SU-DHL-6 (cell line): Measurements from ENCODE around the gene TSPYL2.
A peak's percentile ranks its signal among the peaks of the same experiment; 100 is the strongest.

Source experiments
- H2AFZ ChIP-seq: fragments of 200-600 bp; sonication (generic); 2 replicates; pipeline ENCODE4 v1.6.1; 2014; ENCODE audit warnings: low read depth, mild to moderate bottlenecking, moderate library complexity, mixed read lengths, antibody characterized with exemption, low read length; ENCODE audit not compliant: severe bottlenecking
- H3F3A ChIP-seq: fragments of 200-600 bp; shearing (Covaris generic); 2 replicates; pipeline ENCODE4 v1.6.0; 2016; ENCODE audit warnings: antibody characterized with exemption, mild to moderate bottlenecking; ENCODE audit not compliant: insufficient read depth
- H3K27ac ChIP-seq: fragments of 200-600 bp; sonication (generic); 2 replicates; pipeline ENCODE4 v1.5.1; 2016; ENCODE audit warnings: low read depth, mild to moderate bottlenecking, low read length, moderate library complexity, mixed read lengths
- H3K27me3 ChIP-seq: fragments of 200-600 bp; sonication (generic), shearing (Covaris generic); 2 replicates; pipeline ENCODE4 v1.6.0; 2014; ENCODE audit warnings: mild to moderate bottlenecking, low read length
- H3K36me3 ChIP-seq: fragments of 200-600 bp; sonication (generic); 2 replicates; pipeline ENCODE4 v1.6.1; 2014; ENCODE audit warnings: mild to moderate bottlenecking, low read length, mixed read lengths
- H3K4me2 ChIP-seq: fragments of 300-600, 200-600 bp; shearing (Covaris generic), sonication (generic); 2 replicates; pipeline ENCODE4 v1.6.0; 2014; ENCODE audit warnings: low read length, low read depth, mild to moderate bottlenecking; ENCODE audit not compliant: poor library complexity, severe bottlenecking
- H3K4me3 ChIP-seq: fragments of 200-600 bp; sonication (generic); 2 replicates; pipeline ENCODE4 v1.5.1; 2014; ENCODE audit warnings: antibody characterized with exemption, low read length, mild to moderate bottlenecking, mixed read lengths; ENCODE audit not compliant: insufficient read depth, poor library complexity, severe bottlenecking
- H3K79me2 ChIP-seq: fragments of 200-600 bp; sonication (generic); 2 replicates; pipeline ENCODE4 v1.6.1; 2014; ENCODE audit warnings: mild to moderate bottlenecking, low read length, moderate library complexity; ENCODE audit not compliant: insufficient read depth
- H3K9ac ChIP-seq: fragments of 200-600 bp; sonication (generic); 2 replicates; pipeline ENCODE4 v1.7.0; 2014; ENCODE audit warnings: mild to moderate bottlenecking, low read length
- H3K9me2 ChIP-seq: fragments of 200-600 bp; sonication (generic); replicated peaks from 2 replicates; pipeline ENCODE4 v1.6.1; 2014; ENCODE audit warnings: low read length; ENCODE audit not compliant: insufficient read depth
- H3K9me3 ChIP-seq: fragments of 200-600 bp; sonication (generic); 2 replicates; pipeline ENCODE4 v1.6.1; 2014; ENCODE audit warnings: low read length, mixed read lengths; ENCODE audit not compliant: insufficient read depth
- H4K20me1 ChIP-seq: fragments of 200-600 bp; sonication (generic); 2 replicates; pipeline ENCODE4 v1.6.1; 2014; ENCODE audit warnings: low read depth, mild to moderate bottlenecking, antibody characterized with exemption, low read length, moderate library complexity, mixed read lengths
- CTCF ChIP-seq: fragments of 200-600 bp; sonication (generic); IDR thresholded peaks from one replicate; pipeline ENCODE4 v1.5.1; 2017; ENCODE audit warnings: antibody characterized with exemption, mild to moderate bottlenecking, low read length, moderate library complexity; ENCODE audit not compliant: insufficient read depth, poor library complexity, severe bottlenecking
- EZH2phosphoT487 ChIP-seq: fragments of 200-600 bp; sonication (generic), shearing (Covaris generic); conservative IDR thresholded peaks from 2 replicates; pipeline ENCODE4 v1.6.1; 2018; ENCODE audit warnings: mild to moderate bottlenecking, antibody characterized with exemption, low read length, moderate library complexity, mixed read lengths

Gene TSPYL2

GRCh38 chrX:53095796-53096195 lies 13.6 kb downstream of the TSPYL2 start:
- no peak for TF ChIP-seq EZH2phosphoT487
- TF ChIP-seq CTCF, result no peak
- Histone ChIP-seq H3K9me3 (no peaks in the 10 kb centered on the region), H2AFZ (no peak overlapping the region), H4K20me1 (no peaks in the 10 kb centered on the region), H3F3A (peaks cover 10% of the 10 kb centered on the region), H3K9ac (no peak overlapping the region), H3K27me3 (no peaks in the 10 kb centered on the region), H3K79me2 (peaks cover 10% of the 10 kb centered on the region; the same call in 1 of the 2 replicates), H3K9me2 (no peaks in the 10 kb centered on the region), H3K4me2 (peak overlapping the region; percentile 88), H3K36me3 (no peaks in the 10 kb centered on the region), H3K4me3 (no peak overlapping the region), H3K27ac (no peak overlapping the region)

- H3K36me3 ChIP-seq, result no peaks in the 10 kb centered on the region
- H3F3A ChIP-seq, result no peaks in the 10 kb centered on the region
- H3K79me2 ChIP-seq, result 0 out of 2 replicates have a peak, but pooled peaks cover 3% of the 10 kb centered on the region
- H2AFZ ChIP-seq, result no peak overlapping the region
- no peaks in the 10 kb centered on the region for H4K20me1 ChIP-seq
- H3K9me2 ChIP-seq, result no peaks in the 10 kb centered on the region
- no peak overlapping the region for H3K4me2 ChIP-seq
- no peak overlapping the region for H3K27ac ChIP-seq
- no peak overlapping the region for H3K9ac ChIP-seq
- TF ChIP-seq CTCF (no peak), EZH2phosphoT487 (no peak)
- no peaks in the 10 kb centered on the region for H3K27me3 ChIP-seq
- H3K9me3 ChIP-seq, result no peaks in the 10 kb centered on the region
- H3K4me3 ChIP-seq, result no peak overlapping the region
These were observed 32.8 kb downstream of the TSPYL2 start for GRCh38 chrX:53114864-53115549.

- Histone ChIP-seq H4K20me1 (no peaks in the 10 kb centered on the region), H2AFZ (no peak overlapping the region), H3K9ac (no peak overlapping the region), H3K27ac (no peak overlapping the region), H3K4me2 (no peak overlapping the region), H3K79me2 (0 out of 2 replicates have a peak, but pooled peaks cover 3% of the 10 kb centered on the region), H3F3A (no peaks in the 10 kb centered on the region), H3K9me3 (no peaks in the 10 kb centered on the region), H3K4me3 (no peak overlapping the region), H3K27me3 (no peaks in the 10 kb centered on the region), H3K36me3 (no peaks in the 10 kb centered on the region), H3K9me2 (no peaks in the 10 kb centered on the region)
- TF ChIP-seq CTCF, result no peak
- TF ChIP-seq EZH2phosphoT487, result no peak
These were observed 33.3 kb downstream of the TSPYL2 start for GRCh38 chrX:53115550-53115874.
